GM12873 (cell line): Measurements from ENCODE around the gene KRT77.

Experiments
- TF ChIP-seq, protein P1 (sequence below): IDR thresholded peaks from 2 replicates; pipeline ENCODE4 v1.5.1; 2012; ENCODE audit warnings: low read depth, mild to moderate bottlenecking, moderate library complexity, low read length, control low read depth; ENCODE audit not compliant: insufficient read depth; ENCODE audit errors: missing control alignments

The KRT77 gene

DNA sequence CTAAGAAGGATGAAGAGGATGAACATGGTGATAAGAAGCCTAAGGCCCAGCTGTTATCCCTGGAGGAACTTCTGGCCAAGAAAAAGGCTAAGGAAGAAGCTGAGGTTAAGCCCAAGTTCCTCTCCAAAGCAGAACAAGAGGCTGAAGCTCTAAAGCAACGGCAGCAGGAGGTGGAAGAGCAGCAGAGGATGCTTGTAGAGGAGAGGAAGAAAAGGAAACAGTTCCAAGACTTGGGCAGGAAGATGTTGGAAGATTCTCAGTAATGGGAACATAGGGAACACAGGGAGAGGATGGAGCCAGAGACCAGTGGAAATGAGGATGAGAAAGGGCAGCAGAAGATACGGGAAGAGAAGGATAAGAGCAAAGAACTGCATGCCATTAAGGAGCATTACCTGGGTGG lies 27.5 kb upstream of the KRT77 start:
- TF ChIP-seq, protein P1, sequence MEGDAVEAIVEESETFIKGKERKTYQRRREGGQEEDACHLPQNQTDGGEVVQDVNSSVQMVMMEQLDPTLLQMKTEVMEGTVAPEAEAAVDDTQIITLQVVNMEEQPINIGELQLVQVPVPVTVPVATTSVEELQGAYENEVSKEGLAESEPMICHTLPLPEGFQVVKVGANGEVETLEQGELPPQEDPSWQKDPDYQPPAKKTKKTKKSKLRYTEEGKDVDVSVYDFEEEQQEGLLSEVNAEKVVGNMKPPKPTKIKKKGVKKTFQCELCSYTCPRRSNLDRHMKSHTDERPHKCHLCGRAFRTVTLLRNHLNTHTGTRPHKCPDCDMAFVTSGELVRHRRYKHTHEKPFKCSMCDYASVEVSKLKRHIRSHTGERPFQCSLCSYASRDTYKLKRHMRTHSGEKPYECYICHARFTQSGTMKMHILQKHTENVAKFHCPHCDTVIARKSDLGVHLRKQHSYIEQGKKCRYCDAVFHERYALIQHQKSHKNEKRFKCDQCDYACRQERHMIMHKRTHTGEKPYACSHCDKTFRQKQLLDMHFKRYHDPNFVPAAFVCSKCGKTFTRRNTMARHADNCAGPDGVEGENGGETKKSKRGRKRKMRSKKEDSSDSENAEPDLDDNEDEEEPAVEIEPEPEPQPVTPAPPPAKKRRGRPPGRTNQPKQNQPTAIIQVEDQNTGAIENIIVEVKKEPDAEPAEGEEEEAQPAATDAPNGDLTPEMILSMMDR = no peak

DNA sequence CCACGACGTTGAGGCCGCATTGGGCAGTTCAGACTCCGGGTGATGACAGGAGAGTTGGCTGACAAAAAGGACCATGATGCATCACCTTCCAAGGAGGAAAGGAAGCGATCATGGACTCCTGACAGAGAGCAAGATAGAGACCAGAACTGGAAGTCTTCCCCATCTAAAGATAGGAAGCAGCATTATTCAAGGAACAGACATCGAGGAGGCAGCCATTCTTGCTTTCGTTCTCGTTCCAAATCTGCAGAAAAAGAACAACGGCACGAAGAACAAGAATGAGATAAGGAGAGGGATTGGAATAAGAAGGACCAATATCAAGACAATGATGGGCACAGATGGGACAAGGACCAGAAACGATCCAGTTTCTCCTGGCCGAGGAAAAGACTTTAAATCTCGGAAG lies 27.1 kb upstream of the KRT77 start:
- TF ChIP-seq, protein P1 = no peak

- TF ChIP-seq, protein P1 = no peak
Observed at GRCh38 chr12:52729147-52729546, 25.8 kb upstream of the KRT77 start.

DNA sequence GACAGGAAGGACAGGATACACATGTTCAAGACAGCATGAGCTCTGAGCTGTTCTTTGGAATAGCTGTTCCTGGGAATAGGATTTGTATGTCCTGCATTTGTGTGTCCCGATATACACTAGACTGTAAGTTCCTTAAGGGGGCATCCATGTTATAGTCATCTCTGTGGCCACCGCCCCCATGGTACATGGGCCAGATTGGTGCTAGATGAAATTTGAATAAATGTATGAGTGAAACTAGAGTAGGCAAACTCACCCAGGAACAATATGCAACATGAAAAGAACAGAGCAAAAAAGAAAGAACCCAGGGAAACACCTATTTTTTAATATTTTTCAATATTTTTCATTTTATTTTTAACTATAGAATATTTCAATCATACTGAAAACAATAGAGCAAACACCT lies 25.1 kb upstream of the KRT77 start:
- TF ChIP-seq, protein P1 = no peak

- TF ChIP-seq, protein P1 = no peak
Observed at GRCh38 chr12:52727037-52727436, 23.7 kb upstream of the KRT77 start.

DNA sequence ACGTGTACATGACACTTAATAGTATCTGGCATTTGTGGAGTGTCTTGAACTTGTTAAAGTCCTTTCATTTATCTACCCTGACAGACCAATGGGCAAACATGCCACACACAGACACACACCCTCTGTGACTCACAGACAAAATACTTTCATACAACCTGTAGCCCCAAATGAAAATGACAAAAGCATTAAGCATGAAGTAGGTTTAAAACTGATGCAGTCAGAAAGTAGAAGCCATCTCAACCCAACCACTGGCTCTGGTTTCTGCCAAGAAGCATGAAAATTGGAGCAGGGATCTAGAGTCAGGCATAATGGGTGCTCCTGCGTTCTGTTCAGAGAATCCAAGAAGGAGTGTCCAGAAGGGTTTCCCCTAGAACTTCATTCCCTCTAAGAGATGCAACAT lies 23.1 kb upstream of the KRT77 start:
- TF ChIP-seq, protein P1 = no peak

DNA sequence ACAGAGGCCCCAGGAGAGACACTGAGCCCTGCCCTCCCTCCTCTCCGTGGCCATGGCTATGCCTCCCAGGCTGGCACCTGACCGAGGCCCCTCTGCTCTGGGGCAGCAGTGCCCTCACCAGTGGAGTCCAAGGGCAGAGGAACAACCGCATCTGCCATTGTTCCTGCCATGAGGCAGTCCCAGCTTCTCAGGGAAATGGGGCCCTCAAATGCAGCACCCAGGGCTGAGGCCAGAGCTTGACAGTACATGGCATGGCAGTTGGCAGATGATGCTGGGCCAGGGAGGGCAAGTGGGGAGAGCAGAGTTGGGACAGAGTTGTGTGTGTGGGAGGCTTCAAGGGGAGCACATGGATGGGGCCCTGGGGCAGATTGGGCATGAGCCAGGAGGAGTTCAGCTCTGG lies 21.1 kb upstream of the KRT77 start:
- TF ChIP-seq, protein P1 = no peak
